Lung (tissue), 4 donors: ENCODE results near the gene MCEMP1. TPM values are rescaled to one million over a fixed set of nuclear protein-coding genes. Genes with fewer than 3 reads are reported as not detected.

Experiments used
- polyA plus RNA-seq, 2 donors: library from polyadenylated mRNA; stranded (reverse); fragments of 200-250 nt; gene quantifications; one replicate each; pipeline ENCODE4 v1.2.1, GENCODE V29; 2013
- total RNA-seq, 2 donors: library from RNA; depleted of rRNA in 1 of 2; stranded (reverse); fragments of >200 nt in 1 of 2; gene quantifications; one replicate each; pipeline ENCODE4 v1.2.1, GENCODE V29; 2014 to 2021
- donor health status: Bipolar disorder and iron deficiency.
- donor health status: healthy.
- donor health status: DM: yes; HTN: yes; CAD: no.

MCEMP1 gene
- total and polyA plus RNA-seq, 4 donors, result 2.5 to 298 (median 50.1) TPM

Other genes with a start within 250 kb of the MCEMP1 start
- gene PEX11G, start 188.1 kb upstream of the MCEMP1 start, total RNA-seq, result 10 to 100 TPM in 1 of 2 donors, 1 to 10 TPM in 1; 4.1 to 10.3 TPM
- 10 to 100 TPM in 1 of 2 donors, 1 to 10 TPM in 1; 4.7 to 11.1 TPM for gene PEX11G, start 188.1 kb upstream of the MCEMP1 start, polyA plus RNA-seq
- 10 to 100 TPM; 25.2 to 44.1 TPM for gene ZNF358, start 161.0 kb upstream of the MCEMP1 start, total RNA-seq
- gene ZNF358, start 161.0 kb upstream of the MCEMP1 start, polyA plus RNA-seq, result 10 to 100 TPM; 24.2 to 71.8 TPM
- 10 to 100 TPM; 11.6 to 65.3 TPM for gene MCOLN1, start 154.5 kb upstream of the MCEMP1 start, total RNA-seq
- gene MCOLN1, start 154.5 kb upstream of the MCEMP1 start, polyA plus RNA-seq, result 10 to 100 TPM; 54.4 to 68.1 TPM
- 100 to 1,000 TPM in 1 of 2 donors, 10 to 100 TPM in 1; 41.8 to 267 TPM for gene PNPLA6, start 141.4 kb upstream of the MCEMP1 start, total RNA-seq
- 100 to 1,000 TPM in 1 of 2 donors, 10 to 100 TPM in 1; 89.9 to 154 TPM for gene PNPLA6, start 141.4 kb upstream of the MCEMP1 start, polyA plus RNA-seq
- 10 to 100 TPM; 18.3 to 30.4 TPM for gene CAMSAP3, start 81.2 kb upstream of the MCEMP1 start, total RNA-seq
- gene CAMSAP3, start 81.2 kb upstream of the MCEMP1 start, polyA plus RNA-seq, result 10 to 100 TPM in 1 of 2 donors, 1 to 10 TPM in 1; 9.2 to 20.0 TPM
- gene XAB2, start 47.5 kb upstream of the MCEMP1 start, total RNA-seq, result 10 to 100 TPM; 37.2 to 41.4 TPM
- gene XAB2, start 47.5 kb upstream of the MCEMP1 start, polyA plus RNA-seq, result 10 to 100 TPM; 34.1 to 48.3 TPM
- 100 to 1,000 TPM in 1 of 2 donors, 10 to 100 TPM in 1; 26.9 to 116 TPM for gene PET100, start 47.3 kb upstream of the MCEMP1 start, total RNA-seq
- gene PET100, start 47.3 kb upstream of the MCEMP1 start, polyA plus RNA-seq, result 100 to 1,000 TPM in 1 of 2 donors, 10 to 100 TPM in 1; 60.5 to 383 TPM
- 1 to 10 TPM in 1 of 2 donors, under 1 TPM in 1; 0.60 to 2.1 TPM for gene PCP2, start 43.4 kb upstream of the MCEMP1 start, total RNA-seq
- gene PCP2, start 43.4 kb upstream of the MCEMP1 start, polyA plus RNA-seq, result 1 to 10 TPM; 1.8 to 4.4 TPM
- gene STXBP2, start 40.0 kb upstream of the MCEMP1 start, total RNA-seq, result 100 to 1,000 TPM in 1 of 2 donors, 10 to 100 TPM in 1; 80.3 to 248 TPM
- 100 to 1,000 TPM; 142 to 455 TPM for gene STXBP2, start 40.0 kb upstream of the MCEMP1 start, polyA plus RNA-seq
- gene RETN, start 8.0 kb upstream of the MCEMP1 start, total RNA-seq, result 10 to 100 TPM in 1 of 2 donors, 1 to 10 TPM in 1; 2.9 to 42.6 TPM
- gene RETN, start 8.0 kb upstream of the MCEMP1 start, polyA plus RNA-seq, result 1,000 to 10,000 TPM in 1 of 2 donors, 10 to 100 TPM in 1; 73.9 to 1,168 TPM
- 100 to 1,000 TPM in 1 of 2 donors, 10 to 100 TPM in 1; 29.8 to 108 TPM for gene TRAPPC5, start 3.7 kb downstream of the MCEMP1 start, total RNA-seq
- 100 to 1,000 TPM; 142 to 224 TPM for gene TRAPPC5, start 3.7 kb downstream of the MCEMP1 start, polyA plus RNA-seq
- under 1 TPM; 0.37 to 0.43 TPM for gene FCER2, start 25.0 kb downstream of the MCEMP1 start, total RNA-seq
- gene FCER2, start 25.0 kb downstream of the MCEMP1 start, polyA plus RNA-seq, result 1 to 10 TPM in 1 of 2 donors, under 1 TPM in 1; 0.47 to 1.2 TPM
- under 1 TPM in 1 of 2 donors, not detected in 1; 0.43 TPM for gene CLEC4G, start 55.0 kb downstream of the MCEMP1 start, total RNA-seq
- under 1 TPM; 0.31 to 0.96 TPM for gene CLEC4G, start 55.0 kb downstream of the MCEMP1 start, polyA plus RNA-seq
- 1 to 10 TPM; 2.0 to 3.3 TPM for gene CD209, start 70.4 kb downstream of the MCEMP1 start, total RNA-seq
- gene CD209, start 70.4 kb downstream of the MCEMP1 start, polyA plus RNA-seq, result 1 to 10 TPM in 1 of 2 donors, under 1 TPM in 1; 0.57 to 1.6 TPM
- 1 to 10 TPM in 1 of 2 donors, under 1 TPM in 1; 0.34 to 1.2 TPM for gene CLEC4M, start 86.2 kb downstream of the MCEMP1 start, total RNA-seq
- 1 to 10 TPM in 1 of 2 donors, under 1 TPM in 1; 0.26 to 2.5 TPM for gene CLEC4M, start 86.2 kb downstream of the MCEMP1 start, polyA plus RNA-seq
- 10 to 100 TPM; 10.7 to 18.6 TPM for gene EVI5L, start 153.1 kb downstream of the MCEMP1 start, total RNA-seq
- 10 to 100 TPM; 12.3 to 12.9 TPM for gene EVI5L, start 153.1 kb downstream of the MCEMP1 start, polyA plus RNA-seq
- 1 to 10 TPM; 1.3 to 3.4 TPM for gene PRR36, start 197.3 kb downstream of the MCEMP1 start, total RNA-seq
- under 1 TPM; 0.30 to 0.89 TPM for gene PRR36, start 197.3 kb downstream of the MCEMP1 start, polyA plus RNA-seq
- 1 to 10 TPM; 5.9 to 8.6 TPM for gene LRRC8E, start 211.4 kb downstream of the MCEMP1 start, total RNA-seq
- gene LRRC8E, start 211.4 kb downstream of the MCEMP1 start, polyA plus RNA-seq, result 1 to 10 TPM; 3.7 to 4.6 TPM
- gene MAP2K7, start 226.8 kb downstream of the MCEMP1 start, total RNA-seq, result 10 to 100 TPM; 17.8 to 28.7 TPM
- 10 to 100 TPM; 18.1 to 41.7 TPM for gene MAP2K7, start 226.8 kb downstream of the MCEMP1 start, polyA plus RNA-seq
- under 1 TPM in 1 of 2 donors, not detected in 1; 0.77 TPM for gene TGFBR3L, start 237.7 kb downstream of the MCEMP1 start, total RNA-seq
- under 1 TPM in 1 of 2 donors, not detected in 1; 0.25 TPM for gene TGFBR3L, start 237.7 kb downstream of the MCEMP1 start, polyA plus RNA-seq
- gene SNAPC2, start 243.2 kb downstream of the MCEMP1 start, total RNA-seq, result 10 to 100 TPM in 1 of 2 donors, 1 to 10 TPM in 1; 7.6 to 32.1 TPM
- 10 to 100 TPM; 19.2 to 23.0 TPM for gene SNAPC2, start 243.2 kb downstream of the MCEMP1 start, polyA plus RNA-seq
- 10 to 100 TPM in 1 of 2 donors, 1 to 10 TPM in 1; 4.3 to 25.9 TPM for gene CTXN1, start 249.0 kb downstream of the MCEMP1 start, total RNA-seq
- 1 to 10 TPM; 6.5 to 7.2 TPM for gene CTXN1, start 249.0 kb downstream of the MCEMP1 start, polyA plus RNA-seq